Caco-2 (cell line): ENCODE data around the gene ZNF296. TPM values are rescaled to one million over a fixed set of nuclear protein-coding genes. Genes with fewer than 3 reads are reported as not detected.

ENCODE experiments used
- BruUV-seq: library from RNA; stranded (reverse); fragments of 400-500 nt; replicated peaks from 2 replicates; lab custom pipeline; 2021; lab: Mats Ljungman, UMichigan
- CTCF ChIA-PET: fragments of 300-600 bp; sonication (Branson Sonifier 250); formaldehyde crosslinking; loops from one replicate; lab custom pipeline; 2022; ENCODE audit warnings: antibody characterized with exemption; lab: Charles Lee
- POLR2A ChIA-PET: fragments of 300-600 bp; sonication (Branson Sonifier 250); formaldehyde crosslinking; loops from one replicate; lab custom pipeline; 2022; ENCODE audit warnings: antibody characterized with exemption; lab: Charles Lee
- DNase-seq, 2 experiments: peaks; one replicate each; pipeline versions ENCODE4 v3.0.0 to v3.0.0-alpha.2; 2020 to 2022
- H3K27me3 ChIP-seq: replicated peaks from 2 replicates; pipeline ENCODE4 v1.6.0; 2011; ENCODE audit warnings: low read length; ENCODE audit not compliant: control insufficient read depth, insufficient read depth
- H3K36me3 ChIP-seq: 2 replicates; pipeline ENCODE4 v1.5.1; 2011; ENCODE audit warnings: low read length; ENCODE audit not compliant: control insufficient read depth, insufficient read depth
- H3K4me1 ChIP-seq: fragments of 250-450 bp; sonication (Bioruptor Pico); 2 replicates; pipeline ENCODE4 v1.5.1; 2020; ENCODE audit warnings: mild to moderate bottlenecking
- H3K4me3 ChIP-seq: 2 replicates; pipeline ENCODE4 v1.5.1; 2011; ENCODE audit warnings: low read depth, mild to moderate bottlenecking, control low read depth, low read length
- H3K9me3 ChIP-seq: fragments of 250-450 bp; sonication (Bioruptor Pico); 2 replicates; pipeline ENCODE4 v1.5.1; 2020; ENCODE audit warnings: mild to moderate bottlenecking, moderate library complexity
- H3K27ac Mint-ChIP-seq: one replicate; pipeline ENCODE4 v1.8.0; 2022; ENCODE audit warnings: mixed read lengths; ENCODE audit not compliant: unreplicated experiment
- H3K27me3 Mint-ChIP-seq: one replicate; pipeline ENCODE4 v1.8.0; 2022; ENCODE audit warnings: mixed read lengths; ENCODE audit not compliant: insufficient read depth, unreplicated experiment
- H3K36me3 Mint-ChIP-seq: one replicate; pipeline ENCODE4 v1.8.0; 2022; ENCODE audit warnings: mild to moderate bottlenecking, mixed read lengths; ENCODE audit not compliant: insufficient read depth, unreplicated experiment
- H3K4me1 Mint-ChIP-seq: one replicate; pipeline ENCODE4 v1.8.0; 2022; ENCODE audit warnings: low read depth, mixed read lengths; ENCODE audit not compliant: unreplicated experiment
- H3K4me3 Mint-ChIP-seq: one replicate; pipeline ENCODE4 v1.8.0; 2022; ENCODE audit warnings: mild to moderate bottlenecking, moderate library complexity, mixed read lengths; ENCODE audit not compliant: unreplicated experiment
- H3K9me3 Mint-ChIP-seq: one replicate; pipeline ENCODE4 v1.8.0; 2022; ENCODE audit warnings: mixed read lengths; ENCODE audit not compliant: unreplicated experiment
- intact Hi-C: fragments of 100-400 bp; cut with micrococcal nuclease; formaldehyde crosslinking; loops from one replicate; pipeline ENCODE4 v1.10.0; 2022; ENCODE audit not compliant: unreplicated experiment
- total RNA-seq: library from RNA; stranded (reverse); gene quantifications from 2 replicates; pipeline ENCODE4 v1.2.3, GENCODE V29; 2022
- TF ChIP-seq, protein P1 (sequence below), 2 experiments: fragments of 200-600 bp in 1 of 2; IDR thresholded peaks; 1 replicate in 1 of 2; 2 replicates in 1 of 2; pipeline versions ENCODE4 v1.5.1 to v1.8.0; 2011 to 2022; ENCODE audit warnings: antibody characterized with exemption in 1 of 2, control low read depth in 1 of 2, inconsistent platforms in 1 of 2, low read depth in 1 of 2, low read length in 1 of 2, mild to moderate bottlenecking in 1 of 2, moderate library complexity in 1 of 2; ENCODE audit not compliant: insufficient read depth in 1 of 2, severe bottlenecking in 1 of 2, unreplicated experiment in 1 of 2

ZNF296 gene
- total RNA-seq, 1 experiment from 2014 or later: 9.4 TPM

DNA sequence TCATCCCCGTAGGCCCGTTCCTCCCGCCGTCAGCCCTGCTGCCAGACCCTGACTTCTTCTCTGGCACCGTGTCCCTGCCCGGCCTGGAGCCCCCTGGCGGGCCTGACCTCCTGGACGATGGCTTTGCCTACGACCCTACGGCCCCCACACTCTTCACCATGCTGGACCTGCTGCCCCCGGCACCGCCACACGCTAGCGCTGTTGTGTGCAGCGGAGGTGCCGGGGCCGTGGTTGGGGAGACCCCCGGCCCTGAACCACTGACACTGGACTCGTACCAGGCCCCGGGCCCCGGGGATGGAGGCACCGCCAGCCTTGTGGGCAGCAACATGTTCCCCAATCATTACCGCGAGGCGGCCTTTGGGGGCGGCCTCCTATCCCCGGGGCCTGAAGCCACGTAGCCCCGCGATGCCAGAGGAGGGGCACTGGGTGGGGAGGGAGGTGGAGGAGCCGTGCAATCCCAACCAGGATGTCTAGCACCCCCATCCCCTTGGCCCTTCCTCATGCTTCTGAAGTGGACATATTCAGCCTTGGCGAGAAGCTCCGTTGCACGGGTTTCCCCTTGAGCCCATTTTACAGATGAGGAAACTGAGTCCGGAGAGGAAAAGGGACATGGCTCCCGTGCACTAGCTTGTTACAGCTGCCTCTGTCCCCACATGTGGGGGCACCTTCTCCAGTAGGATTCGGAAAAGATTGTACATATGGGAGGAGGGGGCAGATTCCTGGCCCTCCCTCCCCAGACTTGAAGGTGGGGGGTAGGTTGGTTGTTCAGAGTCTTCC lies 38.7 kb downstream of the ZNF296 start:
- no peaks in the 10 kb centered on the region for H3K9me3 Mint-ChIP-seq
- Histone ChIP-seq H3K9me3 (no peaks in the 10 kb centered on the region), H3K27me3 (no peaks in the 10 kb centered on the region), H3K36me3 (peaks cover 6% of the 10 kb centered on the region), H3K4me3 (no peak overlapping the region), H3K4me1 (peaks cover 7% of the 10 kb centered on the region; the same call in 1 of the 2 replicates)
- no TSS peak for BruUV-seq
- peak overlapping the region; percentile 87 for H3K4me3 Mint-ChIP-seq
- H3K27me3 Mint-ChIP-seq: no peaks in the 10 kb centered on the region
- intact Hi-C loops: loop anchor here (2.0 kb wide), 1 partner anchor 37 kb away; the partner anchor contains the start of gene RELB
- H3K36me3 Mint-ChIP-seq: peaks cover 33% of the 10 kb centered on the region
- H3K4me1 Mint-ChIP-seq: peaks cover 9% of the 10 kb centered on the region
- TF ChIP-seq, protein P1, sequence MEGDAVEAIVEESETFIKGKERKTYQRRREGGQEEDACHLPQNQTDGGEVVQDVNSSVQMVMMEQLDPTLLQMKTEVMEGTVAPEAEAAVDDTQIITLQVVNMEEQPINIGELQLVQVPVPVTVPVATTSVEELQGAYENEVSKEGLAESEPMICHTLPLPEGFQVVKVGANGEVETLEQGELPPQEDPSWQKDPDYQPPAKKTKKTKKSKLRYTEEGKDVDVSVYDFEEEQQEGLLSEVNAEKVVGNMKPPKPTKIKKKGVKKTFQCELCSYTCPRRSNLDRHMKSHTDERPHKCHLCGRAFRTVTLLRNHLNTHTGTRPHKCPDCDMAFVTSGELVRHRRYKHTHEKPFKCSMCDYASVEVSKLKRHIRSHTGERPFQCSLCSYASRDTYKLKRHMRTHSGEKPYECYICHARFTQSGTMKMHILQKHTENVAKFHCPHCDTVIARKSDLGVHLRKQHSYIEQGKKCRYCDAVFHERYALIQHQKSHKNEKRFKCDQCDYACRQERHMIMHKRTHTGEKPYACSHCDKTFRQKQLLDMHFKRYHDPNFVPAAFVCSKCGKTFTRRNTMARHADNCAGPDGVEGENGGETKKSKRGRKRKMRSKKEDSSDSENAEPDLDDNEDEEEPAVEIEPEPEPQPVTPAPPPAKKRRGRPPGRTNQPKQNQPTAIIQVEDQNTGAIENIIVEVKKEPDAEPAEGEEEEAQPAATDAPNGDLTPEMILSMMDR (IDR thresholded peaks at IDR 0.05; ENCODE audit: insufficient read depth in 1 of 2, low read depth in 1 of 2, low read length in 1 of 2, severe bottlenecking in 1 of 2, unreplicated experiment in 1 of 2): no peak
- ChIA-PET POLR2A (no interaction called here), CTCF (interaction anchor here (0.6 kb wide), 1 partner anchor 149 kb away, joined by 3 read pairs; no protein-coding TSS in a partner anchor)
- H3K27ac Mint-ChIP-seq: no peak overlapping the region
- DNase-seq: no peak

DNA sequence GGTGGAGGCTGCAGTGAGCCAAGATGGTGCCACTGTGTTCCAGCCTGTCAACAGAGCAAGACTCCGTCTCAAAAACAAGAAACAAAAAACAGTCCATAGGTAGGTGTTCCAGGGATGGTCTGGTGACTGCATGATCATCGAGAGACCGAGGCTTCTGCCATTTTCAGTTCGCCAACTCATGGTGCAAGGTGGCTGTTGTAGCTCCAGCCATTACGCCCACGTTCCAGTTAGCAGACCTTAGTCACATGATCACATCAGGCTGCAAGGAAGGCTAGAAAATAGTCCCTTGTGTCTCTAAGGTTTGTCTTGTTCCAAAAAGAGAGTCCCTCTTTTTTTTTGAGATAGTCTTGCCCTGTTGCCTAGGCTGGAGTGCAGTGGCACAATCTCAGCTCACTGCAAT lies 40.5 kb downstream of the ZNF296 start:
- no peaks in the 10 kb centered on the region for H3K27me3 Mint-ChIP-seq
- H3K4me3 ChIP-seq: no peak overlapping the region
- no peaks in the 10 kb centered on the region for H3K9me3 ChIP-seq
- intact Hi-C loops: no loop called here
- peaks cover 6% of the 10 kb centered on the region for H3K36me3 ChIP-seq
- no peaks in the 10 kb centered on the region for H3K27me3 ChIP-seq
- TF ChIP-seq, protein P1 (IDR thresholded peaks at IDR 0.05; ENCODE audit: insufficient read depth in 1 of 2, low read depth in 1 of 2, low read length in 1 of 2, severe bottlenecking in 1 of 2, unreplicated experiment in 1 of 2): no peak
- no peak overlapping the region for H3K4me3 Mint-ChIP-seq
- peaks cover 9% of the 10 kb centered on the region for H3K4me1 Mint-ChIP-seq
- CTCF ChIA-PET: no interaction called here
- POLR2A ChIA-PET: no interaction called here
- DNase-seq: no peak
- H3K9me3 Mint-ChIP-seq: no peaks in the 10 kb centered on the region
- peaks cover 22% of the 10 kb centered on the region for H3K36me3 Mint-ChIP-seq
- no peak overlapping the region for H3K27ac Mint-ChIP-seq
- peaks cover 7% of the 10 kb centered on the region; the same call in 1 of the 2 replicates for H3K4me1 ChIP-seq
- no TSS peak for BruUV-seq

DNA sequence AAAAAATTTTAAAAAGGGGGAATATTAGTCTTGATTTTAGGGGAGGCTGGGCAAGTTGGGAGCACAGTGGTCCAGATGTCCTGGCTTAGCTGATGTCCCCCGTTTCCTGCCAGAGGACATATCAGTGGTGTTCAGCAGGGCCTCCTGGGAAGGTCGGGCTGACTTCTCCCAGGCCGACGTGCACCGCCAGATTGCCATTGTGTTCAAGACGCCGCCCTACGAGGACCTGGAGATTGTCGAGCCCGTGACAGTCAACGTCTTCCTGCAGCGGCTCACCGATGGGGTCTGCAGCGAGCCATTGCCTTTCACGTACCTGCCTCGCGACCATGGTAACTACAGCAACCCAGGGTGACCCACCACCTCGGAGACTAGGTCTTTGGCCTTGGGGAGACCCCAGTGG lies 43.9 kb downstream of the ZNF296 start:
- H3K36me3 Mint-ChIP-seq: peaks cover 24% of the 10 kb centered on the region
- intact Hi-C loops: no loop called here
- Histone ChIP-seq H3K36me3 (no peaks in the 10 kb centered on the region; the same call in 1 of the 2 replicates), H3K9me3 (no peaks in the 10 kb centered on the region), H3K4me3 (no peak overlapping the region), H3K4me1 (no peaks in the 10 kb centered on the region), H3K27me3 (no peaks in the 10 kb centered on the region)
- no peak for DNase-seq
- POLR2A ChIA-PET: no interaction called here
- TF ChIP-seq, protein P1 (IDR thresholded peaks at IDR 0.05; ENCODE audit: insufficient read depth in 1 of 2, low read depth in 1 of 2, low read length in 1 of 2, severe bottlenecking in 1 of 2, unreplicated experiment in 1 of 2): no peak
- H3K4me1 Mint-ChIP-seq: no peaks in the 10 kb centered on the region
- CTCF ChIA-PET: no interaction called here
- no peaks in the 10 kb centered on the region for H3K27me3 Mint-ChIP-seq
- no TSS peak for BruUV-seq
- H3K9me3 Mint-ChIP-seq: no peaks in the 10 kb centered on the region
- no peak overlapping the region for H3K27ac Mint-ChIP-seq
- no peak overlapping the region for H3K4me3 Mint-ChIP-seq
